GM10266 (cell line): ENCODE measurements around the gene RPL35.
"Not testable (repeated sequence)": the region's sequence is repeated elsewhere in the genome, so short reads cannot be mapped to it uniquely, and the experiment has no call there.

Experiments used
- DNase-seq: peaks from one replicate; pipeline ENCODE4 v3.0.0; 2012; ENCODE audit errors: extremely low spot score
- TF ChIP-seq, protein P1 (sequence below): IDR thresholded peaks from 2 replicates; pipeline ENCODE4 v1.5.1; 2012; ENCODE audit warnings: mild to moderate bottlenecking, low read depth; ENCODE audit not compliant: control insufficient read depth, insufficient read depth; ENCODE audit errors: missing control alignments

RPL35 gene

GRCh38 chr9:124852829-124853531, 8.8 kb downstream of the RPL35 start, which contains the start of gene WDR38:
Gene WDR38 (plus strand): TSS chr9:124853460. CDS start chr9:124853532, 72 bp downstream.
- DNase-seq: peak; percentile 91
- TF ChIP-seq, protein P1, sequence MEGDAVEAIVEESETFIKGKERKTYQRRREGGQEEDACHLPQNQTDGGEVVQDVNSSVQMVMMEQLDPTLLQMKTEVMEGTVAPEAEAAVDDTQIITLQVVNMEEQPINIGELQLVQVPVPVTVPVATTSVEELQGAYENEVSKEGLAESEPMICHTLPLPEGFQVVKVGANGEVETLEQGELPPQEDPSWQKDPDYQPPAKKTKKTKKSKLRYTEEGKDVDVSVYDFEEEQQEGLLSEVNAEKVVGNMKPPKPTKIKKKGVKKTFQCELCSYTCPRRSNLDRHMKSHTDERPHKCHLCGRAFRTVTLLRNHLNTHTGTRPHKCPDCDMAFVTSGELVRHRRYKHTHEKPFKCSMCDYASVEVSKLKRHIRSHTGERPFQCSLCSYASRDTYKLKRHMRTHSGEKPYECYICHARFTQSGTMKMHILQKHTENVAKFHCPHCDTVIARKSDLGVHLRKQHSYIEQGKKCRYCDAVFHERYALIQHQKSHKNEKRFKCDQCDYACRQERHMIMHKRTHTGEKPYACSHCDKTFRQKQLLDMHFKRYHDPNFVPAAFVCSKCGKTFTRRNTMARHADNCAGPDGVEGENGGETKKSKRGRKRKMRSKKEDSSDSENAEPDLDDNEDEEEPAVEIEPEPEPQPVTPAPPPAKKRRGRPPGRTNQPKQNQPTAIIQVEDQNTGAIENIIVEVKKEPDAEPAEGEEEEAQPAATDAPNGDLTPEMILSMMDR: peak; percentile 96

DNA sequence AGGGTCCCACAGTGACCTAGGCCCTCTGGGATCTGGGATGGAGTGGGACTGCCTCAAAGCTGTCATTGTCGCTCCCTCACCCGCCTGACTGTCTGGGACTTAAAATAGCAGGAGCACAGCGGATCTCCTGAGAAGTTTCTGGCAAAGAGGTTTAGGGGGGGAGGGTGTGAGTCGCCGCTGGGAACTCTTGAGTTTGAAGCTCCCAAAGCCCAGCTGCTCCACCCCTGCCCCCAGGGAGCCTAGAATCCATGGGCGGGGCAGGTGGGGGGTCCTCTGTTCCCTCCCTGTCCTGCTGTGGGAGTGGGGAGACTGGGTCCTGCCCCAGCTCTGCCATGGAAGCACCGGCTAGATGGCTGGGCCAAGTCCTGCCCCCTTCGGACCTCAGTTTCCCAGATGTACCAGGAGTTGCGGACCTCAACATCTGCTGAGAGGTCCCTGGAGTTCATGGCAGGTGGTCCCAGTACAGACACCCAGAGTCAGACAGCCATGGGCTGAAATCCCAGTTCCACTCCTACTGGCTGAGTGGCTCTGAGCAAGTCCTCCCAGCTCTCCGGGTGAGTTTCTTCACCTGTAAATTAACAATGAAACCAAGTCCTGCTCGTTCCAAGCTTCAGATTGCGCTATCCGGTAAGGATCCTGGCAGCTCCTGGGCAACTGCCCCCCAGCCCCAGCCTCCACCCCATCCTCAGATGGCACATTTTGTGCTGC, 9.5 kb downstream of the RPL35 start:
- peak; percentile 17 for DNase-seq
- TF ChIP-seq, protein P1: no peak

- TF ChIP-seq, protein P1: no peak
- DNase-seq: no peak
Measured at GRCh38 chr9:124849801-124850200, 12.0 kb downstream of the RPL35 start.

- TF ChIP-seq, protein P1: no peak
- no peak for DNase-seq
Measured at GRCh38 chr9:124846969-124847368, 14.8 kb downstream of the RPL35 start.

DNA sequence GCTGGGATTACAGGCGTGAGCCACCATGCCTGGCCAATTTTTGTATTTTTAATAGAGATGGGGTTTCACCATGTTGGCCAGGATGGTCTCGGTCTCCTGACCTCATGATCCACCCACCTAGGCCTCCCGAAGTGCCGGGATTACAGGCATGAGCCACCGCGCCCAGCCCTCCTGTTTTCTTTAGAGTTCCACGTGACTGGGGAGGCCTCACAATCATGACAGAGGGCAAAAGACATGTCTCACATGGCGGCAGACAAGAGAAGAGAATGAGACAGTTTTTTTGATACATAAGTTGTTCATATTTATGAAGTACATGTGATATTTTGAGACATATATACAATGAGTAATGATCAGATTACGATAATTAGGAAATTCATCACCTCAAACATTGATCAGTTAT, 15.3 kb downstream of the RPL35 start:
- DNase-seq: not testable (repeated sequence)

DNA sequence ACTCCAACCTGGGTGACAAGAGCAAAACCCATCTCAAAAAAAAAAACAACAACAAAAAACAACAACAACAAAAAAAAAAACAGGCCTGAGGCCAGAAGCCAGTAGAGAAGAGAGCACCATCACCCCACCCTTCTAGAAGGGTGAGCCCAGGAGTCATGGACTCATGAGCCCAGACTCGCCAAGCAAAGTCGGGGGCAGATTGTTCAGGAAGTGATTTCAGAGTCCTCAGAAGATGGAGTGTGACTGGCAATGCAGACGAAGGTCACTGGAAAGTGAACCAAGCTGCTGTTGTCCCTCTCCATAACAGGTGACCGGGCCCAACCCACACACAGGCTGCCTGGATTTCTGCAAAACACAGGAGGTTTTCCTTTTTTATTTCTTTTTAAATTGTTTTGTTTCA, 17.5 kb downstream of the RPL35 start:
- no peak for DNase-seq
- TF ChIP-seq, protein P1: no peak

- no peak for DNase-seq
- TF ChIP-seq, protein P1: no peak
Measured at GRCh38 chr9:124843456-124844034, 18.2 kb downstream of the RPL35 start.
